Trophoblast cell (in vitro differentiated cells and primary cell): ENCODE measurements around the gene HK2.

ENCODE experiments used
- DNase-seq, 2 donors: peaks; one replicate each; pipeline ENCODE4 v3.0.0-alpha.2; 2016
- H2AFZ ChIP-seq: 2 replicates; pipeline ENCODE4 v1.6.1; 2013; ENCODE audit warnings: low read length, moderate library complexity, mild to moderate bottlenecking; ENCODE audit not compliant: insufficient read depth, poor library complexity
- H2AK5ac ChIP-seq: 2 replicates; pipeline ENCODE4 v1.6.1; 2013; ENCODE audit warnings: mild to moderate bottlenecking, low read length
- H2BK120ac ChIP-seq: 2 replicates; pipeline ENCODE4 v1.6.1; 2013; ENCODE audit warnings: low read length, mild to moderate bottlenecking, moderate library complexity; ENCODE audit not compliant: insufficient read depth, poor library complexity
- H2BK12ac ChIP-seq: 2 replicates; pipeline ENCODE4 v1.6.1; 2013; ENCODE audit warnings: mild to moderate bottlenecking, low read length, moderate library complexity
- H2BK5ac ChIP-seq: 2 replicates; pipeline ENCODE4 v1.6.1; 2013; ENCODE audit warnings: low read length, low read depth, moderate library complexity, mild to moderate bottlenecking; ENCODE audit not compliant: poor library complexity
- H3K14ac ChIP-seq: 2 replicates; pipeline ENCODE4 v1.6.1; 2013; ENCODE audit warnings: mild to moderate bottlenecking, low read length
- H3K18ac ChIP-seq: 2 replicates; pipeline ENCODE4 v1.6.1; 2013; ENCODE audit warnings: mild to moderate bottlenecking, low read length
- H3K23ac ChIP-seq: 2 replicates; pipeline ENCODE4 v1.6.1; 2013; ENCODE audit warnings: low read length
- H3K27ac ChIP-seq: 2 replicates; pipeline ENCODE4 v1.5.1; 2013; ENCODE audit warnings: low read depth, mild to moderate bottlenecking, inconsistent platforms, low read length, moderate library complexity
- H3K27me3 ChIP-seq: 2 replicates; pipeline ENCODE4 v1.6.1; 2013; ENCODE audit warnings: inconsistent platforms, mild to moderate bottlenecking, low read length, moderate library complexity; ENCODE audit not compliant: insufficient read depth
- H3K36me3 ChIP-seq, 2 experiments: 1 replicate in 1 of 2; 2 replicates in 1 of 2; pipeline ENCODE4 v1.6.1; 2013; ENCODE audit warnings: low read length in 2 of 2, mild to moderate bottlenecking in 2 of 2, moderate library complexity in 1 of 2; ENCODE audit not compliant: insufficient read depth in 2 of 2, control insufficient read depth in 1 of 2
- H3K4ac ChIP-seq: 2 replicates; pipeline ENCODE4 v1.6.1; 2013; ENCODE audit warnings: low read depth, mild to moderate bottlenecking, low read length, moderate library complexity
- H3K4me1 ChIP-seq, 2 experiments: 1 replicate in 1 of 2; 2 replicates in 1 of 2; pipeline ENCODE4 v1.6.1; 2013; ENCODE audit warnings: low read length in 2 of 2, mild to moderate bottlenecking in 2 of 2, moderate library complexity in 1 of 2; ENCODE audit not compliant: insufficient read depth in 2 of 2, control insufficient read depth in 1 of 2
- H3K4me2 ChIP-seq: 2 replicates; pipeline ENCODE4 v1.6.1; 2013; ENCODE audit warnings: inconsistent platforms, mild to moderate bottlenecking, low read length, moderate library complexity
- H3K4me3 ChIP-seq: 2 replicates; pipeline ENCODE4 v1.5.1; 2013; ENCODE audit warnings: mild to moderate bottlenecking, low read depth, low read length, inconsistent platforms
- H3K79me1 ChIP-seq: one replicate; pipeline ENCODE4 v1.6.1; 2013; ENCODE audit warnings: low read length
- H3K79me2 ChIP-seq: 2 replicates; pipeline ENCODE4 v1.6.1; 2013; ENCODE audit warnings: low read length, mild to moderate bottlenecking; ENCODE audit not compliant: control insufficient read depth, insufficient read depth, poor library complexity
- H3K9ac ChIP-seq: 2 replicates; pipeline ENCODE4 v1.6.1; 2013; ENCODE audit warnings: mild to moderate bottlenecking, low read length
- H3K9me3 ChIP-seq: 2 replicates; pipeline ENCODE4 v1.6.1; 2013; ENCODE audit warnings: low read depth, mild to moderate bottlenecking, control low read depth, inconsistent platforms, low read length; ENCODE audit not compliant: insufficient read depth
- H4K12ac ChIP-seq: 2 replicates; pipeline ENCODE4 v1.6.1; 2013; ENCODE audit warnings: low read depth, mild to moderate bottlenecking, low read length, moderate library complexity
- H4K8ac ChIP-seq: 2 replicates; pipeline ENCODE4 v1.6.1; 2013; ENCODE audit warnings: low read depth, mild to moderate bottlenecking, low read length, moderate library complexity
- H4K91ac ChIP-seq: one replicate; pipeline ENCODE4 v1.6.1; 2013; ENCODE audit warnings: low read depth, mild to moderate bottlenecking, low read length, moderate library complexity
- WGBS: extraction: QIAGEN DNeasy Blood & Tissue Kit; methylation state at CpG from one replicate; pipeline ENCODE4 v1.1.7; 2013; ENCODE audit warnings: missing lambda C conversion rate; ENCODE audit not compliant: insufficient read length, insufficient coverage; ENCODE audit errors: extremely low coverage; 5-methylcytosine and 5-hydroxymethylcytosine counted together

The HK2 gene

GRCh38 chr2:74916394-74916793 is 82.5 kb downstream of the HK2 start:
- no peak for DNase-seq
- Histone ChIP-seq H3K79me1 (peaks cover 4% of the 10 kb centered on the region), H3K79me2 (peaks cover 2% of the 10 kb centered on the region), H2BK12ac (no peak overlapping the region), H3K9ac (no peak overlapping the region), H3K36me3 (no peaks in the 10 kb centered on the region), H4K8ac (no peak overlapping the region), H3K23ac (no peak overlapping the region), H4K91ac (no peak overlapping the region), H4K12ac (no peak overlapping the region), H3K4me3 (no peak overlapping the region), H3K27ac (no peak overlapping the region), H2BK120ac (no peak overlapping the region), H3K27me3 (no peaks in the 10 kb centered on the region), H3K18ac (peak overlapping the region; percentile 33), H3K4me1 (peaks cover 7 to 8% of the 10 kb centered on the region in 2 experiments), H2AK5ac (no peak overlapping the region), H3K9me3 (peaks cover 5% of the 10 kb centered on the region), H3K4ac (no peak overlapping the region), H3K4me2 (no peak overlapping the region), H2AFZ (no peak overlapping the region), H2BK5ac (no peak overlapping the region), H3K14ac (no peak overlapping the region)
- WGBS: no CpG with 5 or more reads among the region's 2 CpGs

GRCh38 chr2:74917702-74918619 is 84.0 kb downstream of the HK2 start:
- H3K27ac ChIP-seq: no peak overlapping the region
- DNase-seq: peak; percentile 84 to 97
- no peak overlapping the region for H3K23ac ChIP-seq
- no peak overlapping the region for H3K4ac ChIP-seq
- no peaks in the 10 kb centered on the region for H3K36me3 ChIP-seq
- H2BK120ac ChIP-seq: no peak overlapping the region
- no peak overlapping the region for H4K8ac ChIP-seq
- no peak overlapping the region for H2AK5ac ChIP-seq
- H3K4me1 ChIP-seq: peaks cover 7 to 8% of the 10 kb centered on the region in 2 experiments
- peak overlapping the region; percentile 1 for H2BK12ac ChIP-seq
- peaks cover 2% of the 10 kb centered on the region for H3K79me2 ChIP-seq
- H4K91ac ChIP-seq: peak overlapping the region; percentile 15
- H3K18ac ChIP-seq: no peak overlapping the region
- no peak overlapping the region for H2AFZ ChIP-seq
- H3K14ac ChIP-seq: no peak overlapping the region
- no peaks in the 10 kb centered on the region for H3K27me3 ChIP-seq
- H3K4me2 ChIP-seq: no peak overlapping the region
- peak overlapping the region; percentile 8 for H3K4me3 ChIP-seq
- no peak overlapping the region for H4K12ac ChIP-seq
- H2BK5ac ChIP-seq: no peak overlapping the region
- H3K9ac ChIP-seq: no peak overlapping the region
- peaks cover 4% of the 10 kb centered on the region for H3K79me1 ChIP-seq
- 100% methylated on average over 2 of the region's 20 CpGs for WGBS
- peaks cover 1% of the 10 kb centered on the region for H3K9me3 ChIP-seq

- peak; percentile 50 to 82 for DNase-seq
- Histone ChIP-seq H2BK12ac (peak overlapping the region; percentile 41), H3K9ac (no peak overlapping the region), H3K14ac (peak overlapping the region; percentile 37), H2AFZ (no peak overlapping the region), H2AK5ac (no peak overlapping the region), H3K79me1 (peaks cover 4% of the 10 kb centered on the region), H4K12ac (no peak overlapping the region), H2BK120ac (peak overlapping the region; percentile 21), H3K18ac (peak overlapping the region; percentile 45), H4K8ac (peak overlapping the region; percentile 54), H3K4ac (no peak overlapping the region), H3K23ac (no peak overlapping the region), H4K91ac (peak overlapping the region; percentile 1), H3K9me3 (peaks cover 1% of the 10 kb centered on the region), H3K79me2 (peaks cover 2% of the 10 kb centered on the region), H3K27me3 (no peaks in the 10 kb centered on the region), H3K4me2 (peak overlapping the region; percentile 92), H3K36me3 (no peaks in the 10 kb centered on the region), H2BK5ac (no peak overlapping the region), H3K27ac (no peak overlapping the region), H3K4me1 (peaks cover 7 to 8% of the 10 kb centered on the region in 2 experiments), H3K4me3 (peak overlapping the region; percentile 69)
- WGBS: no CpG with 5 or more reads among the region's 34 CpGs
Measured at GRCh38 chr2:74919827-74920226, 85.9 kb downstream of the HK2 start.

DNA sequence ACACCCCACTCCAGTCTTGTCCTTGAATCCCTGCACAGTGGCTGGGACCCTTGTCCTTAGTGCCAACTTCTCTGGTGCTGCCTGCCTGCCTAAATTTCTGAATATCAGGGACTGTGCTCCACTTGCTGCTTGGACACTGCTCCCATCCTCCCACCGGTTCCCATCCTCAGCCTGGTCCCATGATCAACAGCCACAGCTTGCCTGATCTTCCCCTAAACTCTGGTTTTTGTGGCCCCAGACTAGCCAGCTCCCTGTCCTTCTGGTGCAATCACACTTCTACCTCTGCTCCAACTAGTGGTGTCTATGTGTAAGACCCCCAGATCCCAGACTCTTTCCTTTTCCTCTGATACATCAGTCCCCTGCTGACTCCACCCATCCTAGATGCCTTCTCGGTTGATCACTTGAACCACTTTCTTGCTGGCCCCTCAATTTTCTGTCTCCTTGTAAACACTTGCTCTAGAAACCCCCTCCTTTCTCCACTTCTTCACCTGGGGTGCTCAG is 87.4 kb downstream of the HK2 start:
- Histone ChIP-seq H3K14ac (no peak overlapping the region), H3K36me3 (no peaks in the 10 kb centered on the region), H3K4me2 (no peak overlapping the region), H3K4me1 (peaks cover 12 to 14% of the 10 kb centered on the region in 2 experiments), H2AK5ac (peak overlapping the region; percentile 51), H3K18ac (no peak overlapping the region), H3K79me2 (peaks cover 2% of the 10 kb centered on the region), H3K4me3 (no peak overlapping the region), H3K23ac (no peak overlapping the region), H3K4ac (no peak overlapping the region), H2BK5ac (no peak overlapping the region), H4K12ac (no peak overlapping the region), H3K9me3 (peaks cover 1% of the 10 kb centered on the region), H2AFZ (no peak overlapping the region), H2BK12ac (no peak overlapping the region), H3K9ac (no peak overlapping the region), H4K91ac (peak overlapping the region; percentile 48), H3K79me1 (peaks cover 7% of the 10 kb centered on the region), H3K27ac (no peak overlapping the region), H2BK120ac (no peak overlapping the region), H4K8ac (no peak overlapping the region), H3K27me3 (no peaks in the 10 kb centered on the region)
- DNase-seq: no peak
- whole genome bisulfite sequencing: no CpG with 5 or more reads among the region's 2 CpGs
